ENCODE results near the gene THOC6. TPM values are rescaled to one million over a fixed set of nuclear protein-coding genes. Genes with fewer than 3 reads are reported as not detected.
"Not testable (repeated sequence)": the region's sequence is repeated elsewhere in the genome, so short reads cannot be mapped to it uniquely, and the experiment has no call there.

The THOC6 gene
- total RNA-seq, 1 experiment from 2014 or later: 25.5 TPM

GRCh38 chr16:3045758-3046640, 22.2 kb downstream of the THOC6 start, which contains the start of gene MMP25:
TSS of gene MMP25 (plus strand) at chr16:3046561. CDS start at chr16:3046918, 357 bp downstream.
- peak within 1 kb of the TSS; percentile 65 for H3K4me3 ChIP-seq
- H3K4me1 ChIP-seq: no peaks in the 10 kb centered on the region
- peaks cover 7% of the 10 kb centered on the region for H3K27me3 ChIP-seq
- peak; percentile 39 to 52 for DNase-seq
- no peaks in the 10 kb centered on the region for H3K36me3 ChIP-seq
- H3K27ac ChIP-seq: no peak within 1 kb of the TSS
- no peaks in the 10 kb centered on the region for H3K9me3 ChIP-seq (replicated peaks)

DNA sequence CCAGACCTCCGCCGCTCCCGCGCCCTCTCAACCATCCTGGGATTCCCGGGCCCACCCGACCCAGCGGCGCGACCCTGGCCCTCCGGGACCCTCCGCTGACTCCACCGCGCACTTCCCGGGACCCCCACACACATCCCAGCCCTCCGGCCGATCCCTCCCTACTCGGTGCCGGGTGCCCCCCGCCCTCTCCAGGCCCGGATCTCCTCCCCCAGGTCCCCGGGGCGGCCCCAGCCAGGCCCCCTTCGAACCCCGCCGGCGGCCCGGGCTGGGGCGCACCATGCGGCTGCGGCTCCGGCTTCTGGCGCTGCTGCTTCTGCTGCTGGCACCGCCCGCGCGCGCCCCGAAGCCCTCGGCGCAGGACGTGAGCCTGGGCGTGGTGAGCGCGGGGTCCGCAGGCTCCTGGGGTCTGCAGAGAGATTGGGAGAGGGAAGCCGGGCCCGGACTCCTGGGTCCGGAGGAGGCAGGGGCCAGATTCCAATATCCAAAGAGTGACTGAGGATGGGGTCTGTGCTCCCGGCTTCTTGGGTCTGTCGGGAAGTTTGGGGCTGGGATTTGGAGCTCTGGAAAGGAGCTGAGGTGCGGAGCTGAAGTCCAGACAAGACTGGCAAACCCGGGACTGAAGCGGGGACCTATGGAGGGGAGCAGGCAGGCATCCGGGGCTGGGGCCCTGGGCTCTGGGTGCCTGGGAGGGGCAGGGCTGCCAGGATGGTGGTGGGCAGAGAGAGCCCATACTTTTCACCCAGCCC, 23.0 kb downstream of the THOC6 start:
- Histone ChIP-seq H3K27me3 (peaks cover 5% of the 10 kb centered on the region), H3K9me3 (replicated peaks) (no peaks in the 10 kb centered on the region), H3K4me3 (no peak overlapping the region), H3K4me1 (no peaks in the 10 kb centered on the region), H3K27ac (no peak overlapping the region), H3K36me3 (no peaks in the 10 kb centered on the region)
- no peak for DNase-seq

GRCh38 chr16:3047387-3047720, 23.5 kb downstream of the THOC6 start:
- no peak for DNase-seq
- Histone ChIP-seq H3K4me1 (no peaks in the 10 kb centered on the region), H3K27ac (no peak overlapping the region), H3K36me3 (no peaks in the 10 kb centered on the region), H3K9me3 (replicated peaks) (no peaks in the 10 kb centered on the region), H3K4me3 (no peak overlapping the region), H3K27me3 (peaks cover 5% of the 10 kb centered on the region)

- DNase-seq: no peak
- Histone ChIP-seq H3K27me3 (peaks cover 5% of the 10 kb centered on the region), H3K9me3 (replicated peaks) (no peaks in the 10 kb centered on the region)
Measured at GRCh38 chr16:3049921-3050481, 26.2 kb downstream of the THOC6 start.

GRCh38 chr16:3050487-3050886, 26.7 kb downstream of the THOC6 start:
- DNase-seq: no peak
- Histone ChIP-seq H3K4me1 (no peaks in the 10 kb centered on the region), H3K9me3 (replicated peaks) (no peaks in the 10 kb centered on the region), H3K36me3 (no peaks in the 10 kb centered on the region), H3K27ac (no peak overlapping the region), H3K4me3 (no peak overlapping the region), H3K27me3 (peaks cover 5% of the 10 kb centered on the region)

More at GRCh38 chr16:3049921-3050481, 26.2 kb downstream of the THOC6 start:
- no peaks in the 10 kb centered on the region for H3K4me1 ChIP-seq
- no peak overlapping the region for H3K27ac ChIP-seq
- H3K4me3 ChIP-seq: no peak overlapping the region
- no peaks in the 10 kb centered on the region for H3K36me3 ChIP-seq

DNA sequence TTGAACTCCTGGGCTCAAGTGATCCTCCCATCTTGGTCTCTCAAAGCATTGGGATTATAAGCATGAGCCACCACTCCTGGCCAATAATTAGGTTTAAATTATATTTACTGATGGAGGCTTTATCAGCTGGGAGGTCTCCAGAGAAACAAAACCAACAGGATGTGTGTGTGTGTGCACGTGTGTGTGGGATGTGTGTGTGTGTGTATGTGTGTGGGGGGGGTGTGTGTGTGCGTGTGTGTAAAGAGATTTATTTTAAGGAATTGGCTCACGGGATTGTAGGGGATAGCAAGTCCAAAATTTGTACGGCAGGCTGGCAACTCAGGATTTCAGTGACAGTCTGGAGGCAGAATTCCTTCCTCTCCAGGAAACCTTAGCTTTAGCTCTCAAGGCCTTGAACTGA, 27.2 kb downstream of the THOC6 start:
- no peak overlapping the region for H3K27ac ChIP-seq
- peaks cover 5% of the 10 kb centered on the region for H3K27me3 ChIP-seq
- H3K9me3 ChIP-seq (replicated peaks): no peaks in the 10 kb centered on the region
- H3K4me1 ChIP-seq: no peaks in the 10 kb centered on the region
- no peaks in the 10 kb centered on the region for H3K36me3 ChIP-seq
- no peak for DNase-seq
- no peak overlapping the region for H3K4me3 ChIP-seq

DNA sequence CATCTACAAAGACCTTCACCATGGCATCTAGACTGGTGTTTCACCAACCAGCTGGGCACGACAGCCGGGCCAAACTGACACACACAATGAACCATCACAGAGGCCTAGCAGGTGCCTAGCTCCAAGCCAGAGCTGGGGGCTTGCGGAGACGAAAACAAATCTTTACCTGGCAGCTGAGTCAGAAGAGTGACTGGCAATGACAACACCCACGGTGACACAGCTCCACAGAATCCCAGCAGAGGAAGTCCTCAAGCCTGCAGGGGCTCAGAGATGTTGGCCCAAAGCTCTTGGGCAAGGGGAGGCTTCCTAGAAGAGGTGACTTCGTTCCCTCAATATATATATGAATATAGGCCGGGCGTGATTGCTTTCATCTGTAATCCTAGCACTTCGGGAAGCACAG, 27.7 kb downstream of the THOC6 start:
- Histone ChIP-seq H3K27ac (no peak overlapping the region), H3K4me3 (no peak overlapping the region), H3K4me1 (no peaks in the 10 kb centered on the region), H3K9me3 (replicated peaks) (no peaks in the 10 kb centered on the region), H3K36me3 (no peaks in the 10 kb centered on the region), H3K27me3 (peaks cover 5% of the 10 kb centered on the region)
- no peak for DNase-seq

DNA sequence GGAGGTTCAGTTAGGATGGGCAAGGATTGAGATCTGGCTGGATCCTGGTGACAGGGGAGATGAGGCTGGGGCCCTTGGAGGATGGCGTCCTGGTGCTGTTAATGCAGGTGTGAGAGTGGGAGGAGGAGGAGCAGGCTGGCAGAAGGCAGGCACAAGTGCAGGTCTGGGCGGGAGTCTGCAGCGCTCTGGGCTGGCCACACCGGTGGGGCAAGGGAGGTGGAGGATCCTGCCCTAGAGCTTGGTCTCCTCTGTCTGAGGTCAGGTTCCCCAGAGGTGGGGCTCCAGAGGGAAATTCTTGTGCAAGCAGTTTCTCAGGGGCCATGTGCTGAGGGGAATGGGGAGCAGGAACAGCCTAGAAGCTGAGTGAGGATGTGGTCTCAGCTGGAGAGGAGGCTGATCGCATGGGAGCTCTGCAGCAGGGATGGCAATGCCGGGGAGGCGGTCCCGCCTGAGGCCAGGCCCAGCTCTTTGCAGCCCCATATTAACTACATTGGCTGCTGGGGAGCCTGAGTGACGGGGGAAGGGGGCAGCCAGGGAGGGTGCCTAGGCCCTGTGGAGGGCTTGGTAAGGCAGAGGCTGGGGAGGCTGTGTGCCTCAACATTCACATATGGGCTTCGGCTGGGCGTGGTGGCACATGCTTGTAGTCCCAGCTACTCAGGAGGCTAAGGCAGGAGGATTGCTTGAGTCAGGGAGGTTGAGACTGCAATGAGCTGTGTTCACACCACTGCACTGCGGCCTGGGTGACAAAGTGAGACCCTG, 28.9 kb downstream of the THOC6 start:
- H3K36me3 ChIP-seq; H3K27me3 ChIP-seq; H3K9me3 ChIP-seq (replicated peaks); DNase-seq; H3K4me1 ChIP-seq; H3K4me3 ChIP-seq; H3K27ac ChIP-seq: not testable (repeated sequence)

DNA sequence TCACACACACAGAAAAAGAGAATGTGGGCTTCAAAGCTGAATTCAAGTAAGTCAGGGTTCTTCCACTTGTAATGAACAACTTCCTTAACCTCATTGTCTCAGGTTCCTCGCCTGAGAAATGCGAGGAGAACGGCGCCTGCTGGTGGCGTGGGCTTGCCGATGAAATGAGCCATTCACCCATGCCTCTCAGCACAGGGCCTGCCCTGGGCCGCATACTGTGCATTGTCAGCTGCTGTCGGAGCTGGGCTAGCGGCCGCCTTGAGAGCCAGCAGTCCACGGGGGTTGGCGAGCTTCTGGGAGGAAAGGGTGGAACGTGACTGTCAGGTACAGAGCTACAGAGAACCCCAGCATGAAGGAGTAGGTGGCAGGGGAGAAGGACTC, 29.5 kb downstream of the THOC6 start:
- not testable (repeated sequence) for H3K36me3 ChIP-seq; H3K9me3 ChIP-seq (replicated peaks); H3K4me3 ChIP-seq; DNase-seq; H3K27me3 ChIP-seq; H3K27ac ChIP-seq; H3K4me1 ChIP-seq

GRCh38 chr16:3054965-3055733, 31.3 kb downstream of the THOC6 start:
- H3K9me3 ChIP-seq (replicated peaks): no peaks in the 10 kb centered on the region
- H3K27me3 ChIP-seq: no peaks in the 10 kb centered on the region
- DNase-seq: no peak
- peaks cover 7% of the 10 kb centered on the region for H3K4me1 ChIP-seq
- no peak overlapping the region for H3K4me3 ChIP-seq
- H3K27ac ChIP-seq: no peak overlapping the region
- H3K36me3 ChIP-seq: no peaks in the 10 kb centered on the region

DNA sequence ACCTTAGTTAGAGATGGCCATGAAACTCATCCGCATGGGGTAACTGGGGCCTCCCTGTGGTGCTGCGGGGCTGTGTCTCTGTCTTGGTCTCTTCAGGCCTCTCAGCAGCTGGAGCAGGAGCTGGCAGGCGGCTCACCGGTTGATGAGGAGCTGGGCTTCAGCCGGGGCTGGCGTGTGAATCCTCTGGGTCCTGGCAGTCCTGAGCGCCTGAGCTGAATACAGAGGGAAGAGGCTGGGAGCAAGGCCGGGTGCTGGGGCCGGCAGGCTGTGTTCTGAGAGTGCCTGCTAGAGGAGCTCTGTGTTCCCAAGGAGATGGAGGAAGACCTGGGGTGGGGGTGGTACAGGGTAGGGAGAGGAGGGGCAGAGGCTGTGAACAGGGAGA, 31.9 kb downstream of the THOC6 start:
- not testable (repeated sequence) for H3K27me3 ChIP-seq, H3K4me3 ChIP-seq, DNase-seq

GRCh38 chr16:3056336-3057180, 32.7 kb downstream of the THOC6 start:
- Histone ChIP-seq H3K9me3 (replicated peaks) (no peaks in the 10 kb centered on the region), H3K4me3 (no peak overlapping the region), H3K27ac (no peak overlapping the region), H3K27me3 (no peaks in the 10 kb centered on the region), H3K4me1 (peaks cover 20% of the 10 kb centered on the region), H3K36me3 (no peaks in the 10 kb centered on the region)
- DNase-seq: no peak

More for the DNA sequence above, 31.9 kb downstream of the THOC6 start:
- not testable (repeated sequence) for H3K36me3 ChIP-seq; H3K9me3 ChIP-seq (replicated peaks); H3K27ac ChIP-seq
- H3K4me1 ChIP-seq: peaks cover 12% of the 10 kb centered on the region
